SU-DHL-6 (cell line): Measurements from ENCODE around the gene VSTM1.
A peak's percentile ranks its signal among the peaks of the same experiment; 100 is the strongest.

ENCODE experiments used
- H2AFZ ChIP-seq: fragments of 200-600 bp; sonication (generic); 2 replicates; pipeline ENCODE4 v1.6.1; 2014; ENCODE audit warnings: low read depth, mild to moderate bottlenecking, moderate library complexity, mixed read lengths, antibody characterized with exemption, low read length; ENCODE audit not compliant: severe bottlenecking
- H3F3A ChIP-seq: fragments of 200-600 bp; shearing (Covaris generic); 2 replicates; pipeline ENCODE4 v1.6.0; 2016; ENCODE audit warnings: antibody characterized with exemption, mild to moderate bottlenecking; ENCODE audit not compliant: insufficient read depth
- H3K27ac ChIP-seq: fragments of 200-600 bp; sonication (generic); 2 replicates; pipeline ENCODE4 v1.5.1; 2016; ENCODE audit warnings: low read depth, mild to moderate bottlenecking, low read length, moderate library complexity, mixed read lengths
- H3K27me3 ChIP-seq: fragments of 200-600 bp; sonication (generic), shearing (Covaris generic); 2 replicates; pipeline ENCODE4 v1.6.0; 2014; ENCODE audit warnings: mild to moderate bottlenecking, low read length
- H3K36me3 ChIP-seq: fragments of 200-600 bp; sonication (generic); 2 replicates; pipeline ENCODE4 v1.6.1; 2014; ENCODE audit warnings: mild to moderate bottlenecking, low read length, mixed read lengths
- H3K4me2 ChIP-seq: fragments of 300-600, 200-600 bp; shearing (Covaris generic), sonication (generic); 2 replicates; pipeline ENCODE4 v1.6.0; 2014; ENCODE audit warnings: low read length, low read depth, mild to moderate bottlenecking; ENCODE audit not compliant: poor library complexity, severe bottlenecking
- H3K4me3 ChIP-seq: fragments of 200-600 bp; sonication (generic); 2 replicates; pipeline ENCODE4 v1.5.1; 2014; ENCODE audit warnings: antibody characterized with exemption, low read length, mild to moderate bottlenecking, mixed read lengths; ENCODE audit not compliant: insufficient read depth, poor library complexity, severe bottlenecking
- H3K79me2 ChIP-seq: fragments of 200-600 bp; sonication (generic); 2 replicates; pipeline ENCODE4 v1.6.1; 2014; ENCODE audit warnings: mild to moderate bottlenecking, low read length, moderate library complexity; ENCODE audit not compliant: insufficient read depth
- H3K9ac ChIP-seq: fragments of 200-600 bp; sonication (generic); 2 replicates; pipeline ENCODE4 v1.7.0; 2014; ENCODE audit warnings: mild to moderate bottlenecking, low read length
- H3K9me2 ChIP-seq: fragments of 200-600 bp; sonication (generic); replicated peaks from 2 replicates; pipeline ENCODE4 v1.6.1; 2014; ENCODE audit warnings: low read length; ENCODE audit not compliant: insufficient read depth
- H3K9me3 ChIP-seq: fragments of 200-600 bp; sonication (generic); 2 replicates; pipeline ENCODE4 v1.6.1; 2014; ENCODE audit warnings: low read length, mixed read lengths; ENCODE audit not compliant: insufficient read depth
- H4K20me1 ChIP-seq: fragments of 200-600 bp; sonication (generic); 2 replicates; pipeline ENCODE4 v1.6.1; 2014; ENCODE audit warnings: low read depth, mild to moderate bottlenecking, antibody characterized with exemption, low read length, moderate library complexity, mixed read lengths
- EZH2phosphoT487 ChIP-seq: fragments of 200-600 bp; sonication (generic), shearing (Covaris generic); conservative IDR thresholded peaks from 2 replicates; pipeline ENCODE4 v1.6.1; 2018; ENCODE audit warnings: mild to moderate bottlenecking, antibody characterized with exemption, low read length, moderate library complexity, mixed read lengths
- TF ChIP-seq, protein P1 (sequence below): fragments of 200-600 bp; sonication (generic); IDR thresholded peaks from one replicate; pipeline ENCODE4 v1.5.1; 2017; ENCODE audit warnings: antibody characterized with exemption, mild to moderate bottlenecking, low read length, moderate library complexity; ENCODE audit not compliant: insufficient read depth, poor library complexity, severe bottlenecking

Gene VSTM1

DNA sequence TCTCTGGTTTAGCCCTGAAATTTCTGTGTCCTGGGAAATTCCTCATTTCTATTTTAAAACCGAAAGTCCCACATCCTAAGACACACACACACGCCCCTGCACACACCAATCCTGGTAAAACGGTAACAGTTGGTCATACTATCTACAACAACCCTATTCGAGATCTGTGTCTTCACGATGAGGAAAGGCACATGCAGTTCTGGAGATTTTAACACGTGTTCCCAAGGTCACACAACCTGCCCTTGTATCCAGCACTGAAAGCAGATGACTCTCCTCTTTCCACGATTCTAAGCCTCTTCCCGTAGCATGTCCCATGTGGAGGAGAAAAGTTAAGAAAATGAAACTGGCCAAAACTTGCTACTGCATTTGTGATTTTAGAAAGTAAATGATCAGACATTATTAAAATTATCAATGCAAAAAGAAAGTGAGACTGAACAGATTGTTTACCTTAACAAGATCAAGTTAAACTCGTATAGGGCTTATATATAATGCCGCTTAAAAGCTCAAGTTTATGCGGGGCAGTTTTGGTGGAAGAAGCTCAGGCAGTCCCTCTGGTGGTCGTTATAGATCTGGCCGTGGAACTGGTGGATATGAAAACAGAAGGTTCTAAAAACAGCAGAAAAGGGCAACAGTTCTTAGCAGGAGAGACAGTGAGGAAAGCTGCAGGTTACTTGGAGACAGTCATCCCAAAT, 32.7 kb downstream of the VSTM1 start:
- Histone ChIP-seq H2AFZ (no peak overlapping the region), H3F3A (no peaks in the 10 kb centered on the region), H3K4me2 (no peak overlapping the region), H3K27ac (no peak overlapping the region), H3K9me3 (no peaks in the 10 kb centered on the region), H3K4me3 (no peak overlapping the region), H3K27me3 (no peaks in the 10 kb centered on the region), H3K79me2 (no peaks in the 10 kb centered on the region), H3K36me3 (no peaks in the 10 kb centered on the region), H4K20me1 (no peaks in the 10 kb centered on the region), H3K9ac (no peak overlapping the region), H3K9me2 (no peaks in the 10 kb centered on the region)
- TF ChIP-seq, protein P1, sequence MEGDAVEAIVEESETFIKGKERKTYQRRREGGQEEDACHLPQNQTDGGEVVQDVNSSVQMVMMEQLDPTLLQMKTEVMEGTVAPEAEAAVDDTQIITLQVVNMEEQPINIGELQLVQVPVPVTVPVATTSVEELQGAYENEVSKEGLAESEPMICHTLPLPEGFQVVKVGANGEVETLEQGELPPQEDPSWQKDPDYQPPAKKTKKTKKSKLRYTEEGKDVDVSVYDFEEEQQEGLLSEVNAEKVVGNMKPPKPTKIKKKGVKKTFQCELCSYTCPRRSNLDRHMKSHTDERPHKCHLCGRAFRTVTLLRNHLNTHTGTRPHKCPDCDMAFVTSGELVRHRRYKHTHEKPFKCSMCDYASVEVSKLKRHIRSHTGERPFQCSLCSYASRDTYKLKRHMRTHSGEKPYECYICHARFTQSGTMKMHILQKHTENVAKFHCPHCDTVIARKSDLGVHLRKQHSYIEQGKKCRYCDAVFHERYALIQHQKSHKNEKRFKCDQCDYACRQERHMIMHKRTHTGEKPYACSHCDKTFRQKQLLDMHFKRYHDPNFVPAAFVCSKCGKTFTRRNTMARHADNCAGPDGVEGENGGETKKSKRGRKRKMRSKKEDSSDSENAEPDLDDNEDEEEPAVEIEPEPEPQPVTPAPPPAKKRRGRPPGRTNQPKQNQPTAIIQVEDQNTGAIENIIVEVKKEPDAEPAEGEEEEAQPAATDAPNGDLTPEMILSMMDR: peak; percentile 27
- no peak for TF ChIP-seq EZH2phosphoT487

DNA sequence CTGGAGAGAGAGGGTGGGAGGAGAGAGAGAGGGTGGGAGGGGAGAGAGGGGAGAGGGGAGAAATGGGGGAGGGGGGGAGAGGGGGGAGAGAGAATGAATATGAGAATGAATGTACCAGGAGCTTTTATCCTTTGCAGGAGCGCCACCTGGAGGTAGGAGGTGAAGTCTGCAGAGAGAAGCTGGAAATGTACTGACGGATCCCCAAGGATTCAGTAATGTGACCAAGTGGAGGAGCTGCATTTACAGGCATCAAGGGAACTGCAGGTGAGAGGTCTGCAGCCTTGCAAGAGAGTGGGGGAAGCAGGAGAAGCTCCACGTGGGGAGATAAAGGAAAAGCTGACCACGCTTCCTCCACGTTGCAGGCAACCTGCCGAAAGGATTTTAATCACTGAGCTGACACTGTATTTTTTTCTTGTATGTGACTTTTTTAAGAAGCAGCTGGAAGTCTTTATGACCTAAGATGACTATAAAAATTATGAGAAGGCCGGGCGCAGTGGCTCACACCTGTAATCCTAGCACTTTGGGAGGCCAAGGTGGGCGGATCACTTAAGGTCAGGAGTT, 33.7 kb downstream of the VSTM1 start:
- H3K27me3 ChIP-seq: no peaks in the 10 kb centered on the region
- no peaks in the 10 kb centered on the region for H3K36me3 ChIP-seq
- no peak overlapping the region for H2AFZ ChIP-seq
- H3F3A ChIP-seq: no peaks in the 10 kb centered on the region
- no peak overlapping the region for H3K27ac ChIP-seq
- no peaks in the 10 kb centered on the region for H3K9me3 ChIP-seq
- TF ChIP-seq, protein P1: peak; percentile 30
- TF ChIP-seq EZH2phosphoT487: no peak
- no peak overlapping the region for H3K4me3 ChIP-seq
- H3K79me2 ChIP-seq: no peaks in the 10 kb centered on the region
- no peak overlapping the region for H3K4me2 ChIP-seq
- H3K9me2 ChIP-seq: no peaks in the 10 kb centered on the region
- no peaks in the 10 kb centered on the region for H4K20me1 ChIP-seq
- H3K9ac ChIP-seq: no peak overlapping the region

DNA sequence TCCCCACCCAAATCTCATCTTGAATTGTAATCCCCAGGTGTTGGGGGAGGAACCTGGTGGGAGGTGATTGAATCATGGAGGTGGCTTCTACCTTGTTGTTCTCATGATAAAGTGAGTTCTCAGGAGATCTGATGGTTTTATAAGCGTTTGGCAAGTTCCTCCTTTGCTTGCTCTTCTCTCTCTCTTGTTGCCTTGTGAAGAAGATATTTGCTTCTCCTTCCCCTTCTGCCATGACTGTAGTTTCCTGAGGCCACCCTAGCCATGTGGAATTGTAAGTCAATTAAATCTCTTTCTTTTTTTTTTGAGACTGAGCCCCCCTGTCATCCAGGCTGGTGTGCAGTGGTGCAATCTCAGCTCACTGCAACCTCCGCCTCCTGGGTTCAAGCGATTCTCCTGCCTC, 34.4 kb downstream of the VSTM1 start:
- no peak overlapping the region for H3K9ac ChIP-seq

More for the DNA sequence above, 34.4 kb downstream of the VSTM1 start:
- Histone ChIP-seq H3K9me2 (no peaks in the 10 kb centered on the region), H4K20me1 (no peaks in the 10 kb centered on the region), H2AFZ (no peak overlapping the region), H3K9me3 (no peaks in the 10 kb centered on the region), H3K36me3 (no peaks in the 10 kb centered on the region), H3K4me3 (no peak overlapping the region), H3K4me2 (no peak overlapping the region), H3K27ac (no peak overlapping the region), H3K27me3 (no peaks in the 10 kb centered on the region), H3F3A (no peaks in the 10 kb centered on the region), H3K79me2 (no peaks in the 10 kb centered on the region)
- TF ChIP-seq, protein P1: no peak
- TF ChIP-seq EZH2phosphoT487: no peak
